A549 (cell line): Measurements from ENCODE around the gene PRR5L.

Source experiments
- CTCF ChIP-seq: fragments of >200 bp; sonication (Bioruptor Twin); formaldehyde crosslinking; IDR thresholded peaks from 3 replicates; pipeline ENCODE4 v1.5.1; 2016
- HOXA7 ChIP-seq: fragments of 250-450 bp; sonication (Bioruptor Pico); IDR thresholded peaks from 2 replicates; pipeline ENCODE4 v1.5.0; 2020; ENCODE audit warnings: mild to moderate bottlenecking, moderate library complexity
- MAX ChIP-seq: IDR thresholded peaks from 2 replicates; pipeline ENCODE4 v1.6.1; 2012
- RFX5 ChIP-seq: fragments of 450-650 bp; IDR thresholded peaks from 2 replicates; pipeline ENCODE4 v1.7.1; 2014; ENCODE audit warnings: antibody characterized with exemption, mild to moderate bottlenecking, moderate library complexity
- USF2 ChIP-seq: fragments of 450-650 bp; IDR thresholded peaks from 2 replicates; pipeline ENCODE4 v1.6.1; 2014; ENCODE audit warnings: antibody characterized with exemption

- no peak for TF ChIP-seq USF2
- no peak for TF ChIP-seq MAX
- TF ChIP-seq CTCF, result no peak
- no peak for TF ChIP-seq HOXA7 (CRISPR knock-in tag)
- no peak for TF ChIP-seq RFX5
Measured at GRCh38 chr11:36450110-36450572, 154.1 kb downstream of the PRR5L start.
